Fibroblast of the aortic adventitia (primary cell): ENCODE data around the gene SLC26A8. TPM values are rescaled to one million over a fixed set of nuclear protein-coding genes. Genes with fewer than 3 reads are reported as not detected.

Experiments used
- DNase-seq: peaks from one replicate; pipeline ENCODE4 v3.0.0-alpha.2; 2010; ENCODE audit warnings: low read depth
- H3K4me3 ChIP-seq: 2 replicates; pipeline ENCODE4 v1.5.1; 2011; ENCODE audit warnings: low read depth, mild to moderate bottlenecking, control low read depth, low read length, moderate library complexity
- CTCF ChIP-seq: IDR thresholded peaks from 2 replicates; pipeline ENCODE4 v1.5.1; 2011; ENCODE audit warnings: mild to moderate bottlenecking, low read length, control low read depth, inconsistent platforms; ENCODE audit not compliant: insufficient read depth
- total RNA-seq: library from RNA; depleted of rRNA; stranded (reverse); fragments of >200 nt; gene quantifications from 2 replicates; pipeline ENCODE4 v1.2.3, GENCODE V29; 2012; ENCODE audit warnings: low replicate concordance

Gene SLC26A8
- total RNA-seq, 1 donor, result 0.18 TPM

GRCh38 chr6:36054415-36054814 is 30.0 kb upstream of the SLC26A8 start:
- TF ChIP-seq CTCF, result no peak
- no peak overlapping the region for H3K4me3 ChIP-seq
- peak; percentile 50 for DNase-seq

- no peak overlapping the region for H3K4me3 ChIP-seq
- TF ChIP-seq CTCF, result no peak
- DNase-seq, result peak; percentile 73
Measured at GRCh38 chr6:36053878-36054277, 29.4 kb upstream of the SLC26A8 start.

- DNase-seq, result peak; percentile 71
- H3K4me3 ChIP-seq, result no peak overlapping the region
- no peak for TF ChIP-seq CTCF
Measured at GRCh38 chr6:36052097-36052496, 27.7 kb upstream of the SLC26A8 start.

- DNase-seq, result peak; percentile 11
- no peak overlapping the region for H3K4me3 ChIP-seq
- no peak for TF ChIP-seq CTCF
Measured at GRCh38 chr6:36050947-36051710, 26.7 kb upstream of the SLC26A8 start.

- no peak overlapping the region for H3K4me3 ChIP-seq
- DNase-seq, result no peak
- no peak for TF ChIP-seq CTCF
Measured at GRCh38 chr6:36050305-36050704, 25.9 kb upstream of the SLC26A8 start.

GRCh38 chr6:36049582-36049981 is 25.1 kb upstream of the SLC26A8 start:
- H3K4me3 ChIP-seq, result no peak overlapping the region
- no peak for TF ChIP-seq CTCF
- no peak for DNase-seq
